GM12878 (cell line): ENCODE results near the gene DCPS. TPM values are rescaled to one million over a fixed set of nuclear protein-coding genes. Genes with fewer than 3 reads are reported as not detected.

Source experiments
- ATAC-seq: fragments of 200-7000 bp; cut with Tn5 transposase; 3 replicates; pipeline ENCODE4 v1.9.1; 2020; ENCODE audit warnings: mild to moderate bottlenecking, moderate library complexity
- BruUV-seq: library from RNA; stranded (reverse); fragments of 400-500 nt; replicated peaks from 2 replicates; lab custom pipeline; 2021; lab: Mats Ljungman, UMichigan
- CTCF ChIA-PET: fragments of 300-600 bp; sonication (Branson Sonifier 250); formaldehyde crosslinking; extraction: SDS; loops from one replicate; lab custom pipeline; 2021; ENCODE audit warnings: inconsistent platforms; lab: Yijun Ruan, JAX
- POLR2A ChIA-PET: fragments of 350-600 bp; formaldehyde crosslinking; extraction: SDS; loops from one replicate; lab custom pipeline; 2021; ENCODE audit warnings: inconsistent platforms; lab: Charles Lee
- RAD21 ChIA-PET: fragments of 300-600 bp; sonication (Branson Sonifier 250); formaldehyde crosslinking; loops from one replicate; lab custom pipeline; 2023; ENCODE audit warnings: antibody characterized with exemption; ENCODE audit not compliant: unreplicated experiment; lab: Charles Lee
- SMC1A ChIA-PET: fragments of 300-600 bp; sonication (Branson Sonifier 250); formaldehyde crosslinking; loops from one replicate; lab custom pipeline; 2023; ENCODE audit not compliant: unreplicated experiment, uncharacterized antibody; lab: Charles Lee
- DNase-seq: peaks from one replicate; pipeline ENCODE4 v3.0.0-alpha.2; 2011; ENCODE audit warnings: low read depth, low spot score
- FAIRE-seq: peaks from 3 replicates; lab custom pipeline; 2011; peaks lifted over from hg19 to GRCh38; lab: Jason Lieb, UNC
- H2AFZ ChIP-seq: 2 replicates; pipeline ENCODE4 v1.6.0; 2011; ENCODE audit warnings: low read depth, low read length, control low read depth; ENCODE audit not compliant: control insufficient read depth
- H3K27ac ChIP-seq: 2 replicates; pipeline ENCODE4 v1.5.1; 2011; ENCODE audit warnings: control low read depth; ENCODE audit not compliant: control insufficient read depth, insufficient read depth
- H3K27me3 ChIP-seq, 2 experiments: replicated peaks in 1 of 2; 2 replicates each; pipeline versions ENCODE4 v1.6.0 to v1.6.1; 2011; ENCODE audit warnings: low read length in 1 of 2; ENCODE audit not compliant: control insufficient read depth in 2 of 2, insufficient read depth in 2 of 2
- H3K36me3 ChIP-seq, 2 experiments: 2 replicates each; pipeline ENCODE4 v1.5.1; 2011; ENCODE audit warnings: low read length in 1 of 2; ENCODE audit not compliant: control insufficient read depth in 2 of 2, insufficient read depth in 2 of 2
- H3K4me1 ChIP-seq: 2 replicates; pipeline ENCODE4 v1.6.1; 2011; ENCODE audit warnings: mild to moderate bottlenecking, low read length, moderate library complexity, mixed read lengths; ENCODE audit not compliant: control insufficient read depth, insufficient read depth
- H3K4me2 ChIP-seq: 2 replicates; pipeline ENCODE4 v1.6.0; 2011; ENCODE audit warnings: control low read depth; ENCODE audit not compliant: control insufficient read depth, insufficient read depth
- H3K4me3 ChIP-seq: fragments of 200-600 bp; sonication (generic); 2 replicates; pipeline ENCODE4 v1.5.1; 2016
- H3K79me2 ChIP-seq: 2 replicates; pipeline ENCODE4 v1.6.0; 2011; ENCODE audit warnings: low read length; ENCODE audit not compliant: control insufficient read depth, insufficient read depth
- H3K9ac ChIP-seq: 2 replicates; pipeline ENCODE4 v1.8.0; 2011; ENCODE audit warnings: low read length, control low read depth, mixed read lengths; ENCODE audit not compliant: control insufficient read depth, insufficient read depth
- H3K9me3 ChIP-seq: replicated peaks from 3 replicates; pipeline ENCODE4 v1.5.1; 2011; ENCODE audit warnings: mild to moderate bottlenecking, low read length; ENCODE audit not compliant: control insufficient read depth, insufficient read depth
- H4K20me1 ChIP-seq: 2 replicates; pipeline ENCODE4 v1.6.0; 2011; ENCODE audit not compliant: control insufficient read depth, insufficient read depth
- ASH2L ChIP-seq: fragments of 300-600, 200-600 bp; sonication (generic); IDR thresholded peaks from 2 replicates; pipeline ENCODE4 v1.6.1; 2017; ENCODE audit warnings: low read depth, mild to moderate bottlenecking, borderline replicate concordance
- CBFB ChIP-seq: IDR thresholded peaks from 2 replicates; pipeline ENCODE4 v1.6.1; 2016; ENCODE audit warnings: antibody characterized with exemption, low read depth
- HCFC1 ChIP-seq: fragments of 150-350 bp; IDR thresholded peaks from 2 replicates; pipeline ENCODE4 v1.6.1; 2014; ENCODE audit warnings: low read length
- JUNB ChIP-seq: IDR thresholded peaks from 2 replicates; pipeline ENCODE4 v1.6.1; 2016; ENCODE audit warnings: antibody characterized with exemption, mild to moderate bottlenecking
- NFIC ChIP-seq: IDR thresholded peaks from 2 replicates; pipeline ENCODE4 v1.6.1; 2012; ENCODE audit warnings: low read depth, mild to moderate bottlenecking, inconsistent platforms, low read length, moderate library complexity
- POLR2AphosphoS2 ChIP-seq: IDR thresholded peaks from 2 replicates; pipeline ENCODE4 v1.6.1; 2011; ENCODE audit warnings: low read depth, mild to moderate bottlenecking, low read length, improper control_type of control experiment, moderate library complexity
- ZNF217 ChIP-seq: fragments of 450-650 bp; IDR thresholded peaks from 2 replicates; pipeline ENCODE4 v1.6.1; 2017; ENCODE audit warnings: antibody characterized with exemption, mild to moderate bottlenecking
- WGBS: methylation state at CpG from one replicate; pipeline ENCODE4 v1.1.6; 2016; ENCODE audit warnings: low lambda C conversion rate; ENCODE audit not compliant: insufficient replicate concordance, insufficient coverage; ENCODE audit errors: missing lambda C conversion rate; 5-methylcytosine and 5-hydroxymethylcytosine counted together
- in situ Hi-C: fragments of 300-500 bp; cut with MboI; formaldehyde crosslinking; loops from 9 replicates; pipeline ENCODE4 v1.14.3; 2018; ENCODE audit warnings: mixed read lengths
- intact Hi-C: fragments of 100-400 bp; cut with micrococcal nuclease; formaldehyde crosslinking; loops from one replicate; pipeline ENCODE4 v1.14.2; 2022; ENCODE audit not compliant: unreplicated experiment
- polyA plus RNA-seq, 11 experiments: library from polyadenylated mRNA; depleted of rRNA in 4 of 11; unstranded in 6 of 11; stranded (reverse) in 5 of 11; fragments of >200 nt; fragmentation: Nextera tagmentation in 4 of 11; fragmentation: Illumina TruSeq in 1 of 11; extraction: Ambion mirVana in 4 of 11; extraction: Trizol in 1 of 11; gene quantifications; 1 replicate in 1 of 11; 2 replicates in 10 of 11; pipeline versions ENCODE4 v1.2.1 to v1.2.3, GENCODE V29; 2011 to 2016; ENCODE audit warnings: inconsistent platforms in 2 of 11, missing spikeins in 2 of 11, low read depth in 1 of 11
- total RNA-seq, 4 experiments: library from RNA; depleted of rRNA in 3 of 4; stranded (reverse); fragments of >200 nt in 3 of 4; fragmentation: Illumina TruSeq in 1 of 4; extraction: Trizol in 1 of 4; gene quantifications; 2 replicates each; pipeline versions ENCODE4 v1.2.1 to v1.2.3, GENCODE V29; 2013 to 2021
- TF ChIP-seq, protein P1 (sequence below): fragments of 450-650 bp; IDR thresholded peaks from 2 replicates; pipeline ENCODE4 v1.6.1; 2018; ENCODE audit warnings: borderline replicate concordance, mild to moderate bottlenecking; ENCODE audit not compliant: partially characterized antibody

The DCPS gene
- total and polyA plus RNA-seq, 10 of the 15 experiments (the other 5 are each of a cell fraction or from before 2014, with no cell fraction given) = 23.5 to 101 (median 67.4) TPM

DNA sequence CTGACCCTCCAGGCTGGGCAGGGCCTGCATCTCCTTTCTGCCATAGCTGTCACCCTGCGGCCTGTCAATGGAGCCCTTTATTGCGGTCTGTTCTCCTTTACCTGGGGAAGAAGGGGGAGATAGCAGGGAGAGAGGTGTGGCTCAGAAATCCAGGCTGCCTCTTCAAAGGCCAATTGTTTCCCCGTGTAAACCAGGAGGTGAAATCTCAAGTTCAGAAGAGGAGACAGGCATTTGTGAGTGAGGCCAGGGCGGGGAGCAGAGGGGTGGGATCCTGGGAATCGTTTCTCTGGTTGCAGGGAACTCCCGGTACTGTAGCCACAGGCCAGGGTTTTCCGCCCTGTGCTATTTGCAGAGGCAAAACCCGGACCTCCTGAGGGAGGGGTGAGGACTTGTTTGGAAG, 9.1 kb downstream of the DCPS start:
- H3K4me3 ChIP-seq = no peak overlapping the region
- H3K4me2 ChIP-seq = peak overlapping the region; percentile 30; the same call in 1 of the 2 replicates
- DNase-seq (no peak), ATAC-seq (no peak), FAIRE-seq (no peak)
- H3K4me1 ChIP-seq = peaks cover 43% of the 10 kb centered on the region
- in situ Hi-C loops = no loop called here
- no peaks in the 10 kb centered on the region; the same call in 1 of the 2 replicates for H4K20me1 ChIP-seq
- ChIA-PET SMC1A (interaction anchor here (0.7 to 6.5 kb wide), 7 partner anchors 9 to 167 kb away, joined by 3 to 78 read pairs (median 4); partner anchors contain the start of genes DCPS and ST3GAL4), POLR2A (no interaction called here), CTCF (interaction anchor here (2.8 to 10.0 kb wide), 3 partner anchors 43 to 170 kb away, joined by 14 to 232 read pairs (median 22); partner anchors contain the start of gene ST3GAL4), RAD21 (interaction anchor here (2.8 to 3.0 kb wide), 2 partner anchors 43 to 108 kb away, joined by 8 to 16 read pairs; partner anchors contain the start of gene ST3GAL4)
- H3K9ac ChIP-seq = no peak overlapping the region
- TF ChIP-seq HCFC1 = no peak
- no peak for TF ChIP-seq ASH2L
- TF ChIP-seq, protein P1, sequence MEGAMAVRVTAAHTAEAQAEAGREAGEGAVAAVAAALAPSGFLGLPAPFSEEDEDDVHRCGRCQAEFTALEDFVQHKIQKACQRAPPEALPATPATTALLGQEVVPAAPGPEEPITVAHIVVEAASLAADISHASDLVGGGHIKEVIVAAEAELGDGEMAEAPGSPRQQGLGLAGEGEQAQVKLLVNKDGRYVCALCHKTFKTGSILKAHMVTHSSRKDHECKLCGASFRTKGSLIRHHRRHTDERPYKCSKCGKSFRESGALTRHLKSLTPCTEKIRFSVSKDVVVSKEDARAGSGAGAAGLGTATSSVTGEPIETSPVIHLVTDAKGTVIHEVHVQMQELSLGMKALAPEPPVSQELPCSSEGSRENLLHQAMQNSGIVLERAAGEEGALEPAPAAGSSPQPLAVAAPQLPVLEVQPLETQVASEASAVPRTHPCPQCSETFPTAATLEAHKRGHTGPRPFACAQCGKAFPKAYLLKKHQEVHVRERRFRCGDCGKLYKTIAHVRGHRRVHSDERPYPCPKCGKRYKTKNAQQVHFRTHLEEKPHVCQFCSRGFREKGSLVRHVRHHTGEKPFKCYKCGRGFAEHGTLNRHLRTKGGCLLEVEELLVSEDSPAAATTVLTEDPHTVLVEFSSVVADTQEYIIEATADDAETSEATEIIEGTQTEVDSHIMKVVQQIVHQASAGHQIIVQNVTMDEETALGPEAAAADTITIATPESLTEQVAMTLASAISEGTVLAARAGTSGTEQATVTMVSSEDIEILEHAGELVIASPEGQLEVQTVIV = no peak
- no peak for TF ChIP-seq POLR2AphosphoS2
- no peak for TF ChIP-seq CBFB
- no peak for TF ChIP-seq NFIC
- no peak for TF ChIP-seq JUNB
- no peak for TF ChIP-seq ZNF217
- no peaks in the 10 kb centered on the region for H3K27me3 ChIP-seq
- peaks cover 5% of the 10 kb centered on the region for H3K79me2 ChIP-seq
- no peak overlapping the region for H2AFZ ChIP-seq
- no TSS peak for BruUV-seq
- intact Hi-C loops = loop anchor here (10.0 kb wide), 3 partner anchors 388 to 672 kb away; no protein-coding TSS in a partner anchor
- WGBS = 90% methylated on average over 8 of the region's 8 CpGs
- peaks cover 1 to 13% of the 10 kb centered on the region in 2 experiments for H3K36me3 ChIP-seq
- H3K9me3 ChIP-seq = no peaks in the 10 kb centered on the region; the same call in none of the 3 replicates
- H3K27ac ChIP-seq = 0 out of 2 replicates have a peak overlapping the region, but pooled peaks have one; percentile 24
